ENCODE data around the gene NCKAP5L.
"Not testable (repeated sequence)": the region's sequence is repeated elsewhere in the genome, so short reads cannot be mapped to it uniquely, and the experiment has no call there.

Gene NCKAP5L

DNA sequence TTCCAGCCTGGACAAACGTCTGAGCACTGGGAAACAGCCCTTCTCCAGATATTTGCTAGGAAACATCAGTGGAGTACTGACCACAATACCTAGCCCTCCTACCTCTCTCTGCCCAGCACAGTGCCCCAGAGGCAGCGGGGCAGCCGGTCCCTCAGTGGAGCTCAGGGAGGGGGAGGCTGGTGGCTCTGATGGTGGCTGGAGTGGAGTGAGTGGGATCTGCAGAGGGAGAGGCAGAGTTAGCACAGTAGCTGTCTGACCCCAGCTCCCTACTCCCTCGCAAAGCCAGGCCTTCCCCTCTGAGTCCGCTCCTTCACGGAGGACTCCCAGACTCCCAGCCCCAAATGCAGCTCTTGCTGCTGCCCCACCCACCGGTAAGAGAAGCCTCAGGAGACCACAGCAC is 30.0 kb downstream of the NCKAP5L start:
- FAIRE-seq: no peak

DNA sequence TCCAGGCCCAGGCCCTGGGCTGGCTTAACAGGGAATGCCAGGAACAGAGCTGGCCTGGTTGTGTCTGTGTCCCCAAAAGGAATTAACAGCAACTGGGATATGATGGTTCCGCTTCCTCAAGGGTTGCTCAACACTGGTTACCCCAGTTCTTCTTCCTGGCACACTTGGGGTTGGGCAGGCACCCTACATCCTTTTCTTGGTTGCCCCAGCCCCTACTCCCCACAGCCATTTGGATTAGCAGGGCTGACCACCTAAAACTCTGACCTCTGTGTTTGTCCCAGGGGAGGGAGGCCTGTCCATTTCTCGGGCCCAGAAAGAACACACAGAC is 30.8 kb downstream of the NCKAP5L start:
- no peak for FAIRE-seq

DNA sequence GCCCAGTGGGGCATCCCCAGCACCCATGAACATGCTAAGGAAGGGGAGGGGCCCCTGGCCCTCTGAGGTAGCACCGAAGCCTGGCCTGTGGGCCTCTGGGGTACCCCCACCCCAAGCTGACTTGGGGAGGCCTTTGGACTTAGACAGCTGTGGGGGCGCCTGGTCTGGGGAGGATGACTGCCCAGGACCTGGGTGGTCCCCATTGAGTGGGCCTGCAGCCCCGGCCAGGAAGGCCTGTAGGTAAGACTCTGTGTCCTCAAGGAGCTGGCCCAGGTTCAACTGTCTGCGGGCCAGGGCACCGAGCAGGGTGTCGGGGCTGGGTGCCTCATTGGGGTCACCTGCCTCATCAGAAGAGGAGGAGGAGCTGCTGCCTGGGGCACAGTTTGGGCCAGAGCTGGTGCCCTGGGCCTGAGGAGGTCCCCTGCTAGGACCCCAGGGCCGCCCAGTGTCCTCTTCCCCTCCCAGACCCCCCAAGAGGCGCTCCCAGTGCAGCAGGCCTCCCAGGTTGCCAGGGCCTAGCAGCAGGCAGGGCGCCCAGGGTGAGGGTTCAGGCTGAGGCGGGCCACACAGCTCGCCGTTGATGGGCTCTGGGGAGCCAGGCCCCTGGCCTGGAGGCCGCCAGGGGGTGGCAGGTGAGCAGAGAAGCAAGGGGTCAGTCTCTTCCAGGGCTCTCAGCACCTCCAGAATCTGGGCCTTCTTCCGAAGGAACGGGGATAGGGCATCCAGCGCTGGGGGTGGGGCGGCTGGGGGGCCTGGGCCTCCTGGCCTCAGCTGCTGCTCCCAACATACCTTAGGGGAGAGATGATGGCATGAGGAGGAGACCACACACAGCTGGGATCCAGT is 31.4 kb downstream of the NCKAP5L start:
- FAIRE-seq: no peak

DNA sequence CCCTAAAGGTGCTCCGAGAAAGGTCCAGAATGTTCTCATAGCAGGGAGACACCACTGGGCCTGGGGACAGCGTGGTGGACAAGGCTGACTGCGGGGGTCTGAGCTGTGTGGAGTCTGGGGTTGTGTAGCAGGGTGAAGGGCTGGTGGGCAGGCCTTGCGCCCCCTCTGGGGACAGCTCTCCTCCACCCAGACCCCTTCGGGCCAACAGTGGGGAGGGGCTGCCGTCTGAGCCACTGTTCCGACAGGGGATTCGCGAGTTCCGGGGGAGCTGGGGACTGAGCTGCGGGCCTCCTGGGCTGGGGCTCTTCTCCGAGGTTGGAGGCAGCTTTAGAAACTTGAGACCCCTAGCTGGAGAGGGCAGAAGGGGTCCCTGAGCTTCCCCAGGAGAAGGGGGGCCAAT is 32.1 kb downstream of the NCKAP5L start:
- FAIRE-seq: no peak

DNA sequence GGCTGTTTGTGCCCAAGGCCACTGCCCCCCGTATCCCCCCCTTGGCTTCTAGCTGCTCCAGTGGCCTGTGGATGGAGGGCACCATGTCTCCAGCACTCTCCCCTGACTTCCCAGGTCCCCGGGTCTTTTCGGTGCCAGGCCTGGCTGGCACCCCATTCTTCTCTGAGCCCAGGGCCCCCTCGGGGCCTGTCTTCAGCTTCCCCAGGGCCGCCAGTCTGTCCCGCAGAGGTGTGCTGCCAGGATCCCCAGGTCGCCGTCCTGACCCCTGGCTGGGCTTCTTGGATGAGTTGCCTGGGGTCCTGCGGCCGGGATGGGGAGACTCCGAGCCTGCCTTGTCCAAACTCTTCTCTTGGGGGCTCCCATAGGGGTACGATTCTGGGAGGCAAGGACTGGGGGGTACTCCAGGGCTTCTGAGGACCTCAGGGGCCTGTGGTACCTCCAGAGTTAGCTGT is 32.5 kb downstream of the NCKAP5L start:
- FAIRE-seq: no peak

DNA sequence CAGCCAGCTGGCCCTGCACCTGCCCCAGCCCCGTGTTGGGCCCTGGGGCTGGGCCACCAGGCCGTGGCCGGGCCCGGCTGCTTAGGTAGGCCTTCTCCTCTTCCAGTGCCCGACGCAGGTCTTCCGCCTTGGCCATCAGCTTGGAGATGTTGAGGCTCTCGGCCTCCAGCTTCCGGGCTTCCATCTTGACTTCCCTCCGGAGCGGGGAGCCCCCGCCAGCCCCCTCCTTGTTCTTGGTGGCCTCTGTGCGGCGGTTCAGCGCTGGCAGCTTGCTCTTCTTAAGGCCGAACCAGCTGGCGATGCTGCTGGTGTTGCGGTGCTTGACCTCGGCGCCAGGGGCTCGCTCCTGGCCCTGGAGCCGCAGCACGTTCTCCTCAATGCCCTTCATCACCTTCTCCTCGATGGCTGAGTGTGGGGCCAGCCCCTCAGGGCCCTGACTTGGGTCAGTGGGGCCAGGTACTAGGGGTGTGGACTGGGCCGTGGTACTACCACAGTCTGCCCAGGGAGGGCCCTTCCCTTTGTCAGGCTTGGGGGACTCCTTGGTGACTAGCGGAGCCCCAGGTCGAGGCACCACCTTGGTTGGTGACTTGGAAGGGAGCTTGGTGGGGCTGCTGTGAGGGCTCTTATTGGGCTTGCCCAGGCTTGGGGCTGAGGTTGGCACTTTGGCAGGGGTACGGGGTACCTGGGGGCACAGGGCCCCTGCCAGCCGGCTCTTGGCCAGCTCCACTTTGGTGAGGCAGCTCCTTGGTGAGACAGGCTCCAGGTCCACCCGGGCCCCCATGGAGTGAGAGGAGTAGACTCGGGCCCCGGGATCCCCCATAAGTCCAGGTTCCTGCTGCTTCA is 33.2 kb downstream of the NCKAP5L start:
- FAIRE-seq: no peak

DNA sequence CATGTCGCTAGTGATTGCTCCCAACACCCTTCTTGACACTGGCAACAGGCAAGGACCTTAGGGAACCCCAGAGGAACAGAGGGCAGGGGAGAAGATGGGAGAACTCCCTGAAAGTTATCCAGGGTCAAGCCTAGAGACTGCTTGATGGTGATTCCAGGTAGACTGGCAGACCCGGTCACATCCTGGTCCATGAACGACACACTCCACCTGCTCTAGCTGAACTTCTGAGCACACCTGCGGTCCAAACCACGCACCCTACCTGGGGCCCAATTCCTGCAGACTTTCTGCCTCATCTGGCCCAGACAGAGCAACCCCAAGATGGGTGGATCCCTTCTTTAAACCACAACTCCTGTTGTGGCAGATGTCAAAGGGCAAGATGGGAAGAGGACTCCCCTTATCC is 34.2 kb downstream of the NCKAP5L start:
- no peak for FAIRE-seq

DNA sequence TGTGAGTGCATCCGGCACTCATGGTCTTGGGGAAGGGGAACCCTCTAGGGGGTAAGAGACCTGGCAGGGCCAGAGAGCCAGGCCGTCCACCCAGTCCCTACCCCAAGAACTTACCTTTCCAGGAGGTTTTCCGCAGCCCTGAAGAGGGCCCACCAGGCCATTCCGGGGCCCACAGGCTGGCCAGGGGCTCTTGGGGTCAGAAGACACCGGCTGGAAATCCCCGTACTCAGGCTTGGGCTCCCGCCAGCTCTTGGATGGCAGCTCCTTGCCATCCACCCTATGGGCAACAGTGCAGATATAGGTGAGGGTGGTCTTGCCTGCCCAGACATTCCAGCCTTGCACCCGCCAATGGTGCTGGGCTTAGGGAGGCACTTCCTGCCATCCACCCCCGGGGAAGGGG is 34.6 kb downstream of the NCKAP5L start:
- FAIRE-seq: no peak

DNA sequence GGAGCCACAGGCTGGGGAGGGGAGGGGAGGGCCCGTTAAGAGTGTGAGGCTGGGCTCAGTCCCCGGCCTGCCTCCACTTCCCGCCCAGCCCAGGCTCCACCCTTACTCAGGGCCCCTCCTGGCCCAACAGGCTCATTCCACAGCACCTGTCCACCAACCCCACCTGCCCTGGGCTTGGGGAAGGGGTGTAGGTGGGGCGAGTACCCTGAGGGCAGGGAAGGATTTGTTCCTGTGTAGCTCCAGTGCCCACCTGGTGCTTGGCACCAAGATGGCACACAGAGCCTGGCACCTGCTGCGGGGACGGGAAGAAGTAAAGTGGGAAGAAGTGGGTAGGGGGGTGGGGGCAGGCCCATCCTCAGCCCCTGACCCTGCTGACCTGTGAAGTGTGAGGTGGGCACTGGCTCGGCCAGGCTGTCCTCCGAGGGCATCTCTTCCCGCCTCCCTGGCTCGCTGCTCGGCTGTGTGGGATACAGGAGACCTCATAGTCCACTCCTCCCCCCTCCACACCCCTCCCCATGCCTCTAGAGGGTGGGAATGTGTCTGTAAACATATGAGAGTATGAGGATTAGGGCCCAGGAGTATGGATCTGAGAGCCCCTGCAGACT is 35.1 kb downstream of the NCKAP5L start:
- no peak for FAIRE-seq

DNA sequence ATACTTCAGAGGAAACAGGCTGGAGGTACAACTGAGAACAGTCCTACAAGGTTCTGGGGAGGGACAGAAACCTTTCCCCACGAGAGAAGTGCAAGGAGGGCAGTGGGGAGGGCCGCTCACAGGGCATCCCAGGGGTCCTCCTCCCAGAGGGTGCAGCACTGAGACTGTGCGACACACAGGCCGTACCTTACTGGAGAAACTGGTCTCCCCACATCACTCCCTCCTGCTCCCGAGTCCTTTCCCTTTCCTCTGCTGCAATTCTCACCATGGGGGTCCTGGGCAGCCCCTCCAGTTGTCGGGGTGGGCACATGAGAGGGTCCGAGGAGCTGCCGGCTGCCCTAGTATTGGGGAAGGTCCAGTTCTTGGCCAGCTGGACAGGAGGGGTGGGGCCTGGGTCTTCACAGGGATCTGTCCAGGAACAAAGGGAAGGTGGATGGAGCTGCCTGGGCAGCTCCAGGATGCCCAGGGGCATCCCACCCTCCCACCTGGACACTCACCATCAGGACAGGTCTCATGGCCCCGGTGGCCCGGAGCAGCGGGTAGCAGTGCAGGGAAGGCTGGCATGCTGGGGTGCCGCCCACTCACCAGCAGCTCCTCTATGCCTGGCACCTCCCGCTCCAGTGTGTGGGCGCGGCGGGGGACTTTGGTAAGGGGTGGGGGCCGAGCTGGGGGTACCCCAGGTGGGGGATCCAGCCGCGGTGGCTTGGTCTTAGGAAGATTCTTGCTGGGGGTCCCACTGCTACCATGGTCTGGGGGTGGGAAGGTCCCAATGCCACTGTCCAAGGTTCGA is 35.8 kb downstream of the NCKAP5L start:
- FAIRE-seq: no peak

DNA sequence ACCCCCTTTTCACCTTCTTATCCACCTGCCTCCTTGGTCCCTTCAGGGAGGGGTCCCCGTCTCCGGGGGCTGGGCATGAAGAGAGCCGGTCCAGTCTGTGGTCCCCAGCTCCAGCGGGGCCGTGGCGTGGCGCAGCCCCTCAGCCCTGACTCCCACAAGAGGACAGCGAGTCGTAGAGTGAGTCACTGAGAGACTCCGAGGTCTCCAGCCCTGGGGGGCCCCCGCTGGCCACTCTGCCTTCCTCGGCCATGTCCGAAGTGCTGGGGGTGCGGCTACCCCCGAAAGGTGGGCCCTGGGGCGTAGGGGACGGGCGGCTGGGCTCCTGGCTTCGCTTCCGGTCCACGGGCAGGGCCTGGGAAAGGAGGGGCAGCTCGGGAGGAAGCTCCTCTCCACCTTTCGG is 36.5 kb downstream of the NCKAP5L start:
- no peak for FAIRE-seq

DNA sequence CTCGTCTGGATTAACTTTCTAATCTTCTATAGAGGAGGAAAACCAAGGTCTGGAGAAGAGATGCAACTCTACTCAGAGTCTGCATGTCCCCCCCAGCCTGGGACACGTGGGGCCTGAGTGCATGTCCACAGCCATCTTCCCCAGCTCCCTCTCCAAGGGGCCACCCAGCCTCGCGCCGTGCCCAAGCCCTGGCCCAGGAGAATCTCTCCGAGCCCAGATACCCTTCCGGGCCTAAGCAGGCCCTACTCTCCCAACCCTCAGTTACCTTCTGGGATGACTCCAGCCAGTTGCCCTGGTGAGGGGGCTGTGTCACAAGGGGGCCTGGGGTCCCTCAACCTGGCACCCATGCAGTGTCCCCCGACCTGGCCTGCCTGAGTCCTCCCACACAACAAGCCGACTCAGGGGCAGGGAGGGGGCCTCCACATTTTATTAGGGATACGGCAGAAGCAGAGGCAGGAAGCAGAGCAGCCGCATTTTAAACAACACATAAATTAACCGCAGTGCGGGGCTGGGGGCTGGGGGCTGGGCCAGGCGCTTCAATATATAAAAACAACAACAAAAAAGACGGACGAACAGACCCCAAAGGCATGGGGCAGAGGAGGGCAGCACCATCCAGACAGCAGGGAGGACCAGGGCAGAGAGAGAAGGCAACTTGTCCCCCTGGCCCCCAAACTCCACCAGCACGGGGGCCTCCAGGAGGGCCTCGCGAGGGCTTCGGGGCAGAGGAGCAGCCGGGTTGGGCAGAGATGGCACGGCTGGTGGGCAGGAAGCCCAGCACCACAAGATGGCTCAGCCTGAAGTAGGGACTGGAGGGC is 37.3 kb downstream of the NCKAP5L start:
- no peak for FAIRE-seq

DNA sequence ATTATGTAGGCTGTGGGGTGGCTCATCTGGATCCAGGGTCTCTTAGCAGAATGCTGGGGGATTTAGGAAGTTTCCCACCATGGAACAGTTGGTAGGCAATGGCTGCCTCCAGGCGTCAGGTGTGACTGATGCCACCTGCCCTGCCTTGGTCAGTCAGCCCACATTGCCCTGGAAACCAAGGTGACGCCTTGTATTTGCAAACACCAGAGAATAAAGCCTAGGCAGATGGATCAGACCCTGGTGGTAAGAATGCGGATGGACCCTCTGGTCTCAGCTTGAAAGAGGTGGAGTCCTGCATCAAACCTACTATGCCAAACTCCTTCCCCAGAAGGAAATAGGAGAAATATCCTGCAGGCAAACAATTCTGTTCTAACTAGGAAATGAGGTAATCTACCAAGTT is 38.2 kb downstream of the NCKAP5L start:
- FAIRE-seq: no peak

DNA sequence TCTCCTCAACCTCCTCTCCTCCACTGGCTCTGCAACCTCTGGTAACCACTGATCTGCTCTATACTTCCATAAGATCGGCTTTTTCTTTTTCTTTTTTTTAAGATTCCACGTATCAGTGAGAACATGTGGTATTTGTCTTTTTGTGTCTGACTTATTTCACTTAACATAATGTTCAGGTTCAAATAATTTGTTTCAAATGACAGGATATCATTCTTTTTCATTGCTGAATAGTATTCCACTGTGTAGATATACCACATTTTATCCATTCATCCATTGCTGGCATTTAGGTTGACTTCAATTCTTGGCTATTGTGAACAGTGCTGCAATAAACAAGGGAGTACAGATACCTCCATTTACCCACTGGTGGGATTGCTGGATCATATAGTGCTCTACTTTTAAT is 40.5 kb downstream of the NCKAP5L start:
- no peak for FAIRE-seq

DNA sequence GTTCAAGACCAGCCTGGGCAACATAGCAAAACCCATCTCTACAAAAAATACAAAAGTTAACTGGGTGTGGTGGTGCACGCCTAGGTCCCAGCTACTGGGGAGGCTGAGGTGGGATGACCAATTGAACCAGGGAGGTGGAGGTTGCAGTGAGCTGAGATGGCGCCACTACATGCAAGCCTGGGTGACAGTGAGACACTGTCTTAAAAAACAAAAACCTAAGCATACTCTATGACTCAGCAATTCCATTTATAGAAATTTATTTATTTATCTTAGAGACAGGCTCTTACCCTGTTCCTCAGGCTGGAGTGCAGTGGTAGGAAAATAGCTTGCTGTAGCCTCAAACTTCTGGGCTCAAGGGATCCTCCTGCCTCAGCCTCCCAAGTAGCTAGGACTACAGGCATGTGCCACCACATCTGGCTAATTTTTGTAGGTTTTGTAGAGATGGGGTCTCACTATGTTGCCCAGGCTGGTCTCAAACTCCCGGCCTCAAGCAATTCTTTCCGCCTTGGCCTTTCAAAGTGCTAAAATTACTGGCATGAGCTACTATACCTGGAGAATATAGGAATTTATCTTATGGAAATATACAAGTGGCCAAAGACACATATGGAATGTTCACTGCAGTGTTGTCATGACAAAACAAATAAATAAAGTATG is 43.3 kb downstream of the NCKAP5L start:
- no peak for FAIRE-seq

DNA sequence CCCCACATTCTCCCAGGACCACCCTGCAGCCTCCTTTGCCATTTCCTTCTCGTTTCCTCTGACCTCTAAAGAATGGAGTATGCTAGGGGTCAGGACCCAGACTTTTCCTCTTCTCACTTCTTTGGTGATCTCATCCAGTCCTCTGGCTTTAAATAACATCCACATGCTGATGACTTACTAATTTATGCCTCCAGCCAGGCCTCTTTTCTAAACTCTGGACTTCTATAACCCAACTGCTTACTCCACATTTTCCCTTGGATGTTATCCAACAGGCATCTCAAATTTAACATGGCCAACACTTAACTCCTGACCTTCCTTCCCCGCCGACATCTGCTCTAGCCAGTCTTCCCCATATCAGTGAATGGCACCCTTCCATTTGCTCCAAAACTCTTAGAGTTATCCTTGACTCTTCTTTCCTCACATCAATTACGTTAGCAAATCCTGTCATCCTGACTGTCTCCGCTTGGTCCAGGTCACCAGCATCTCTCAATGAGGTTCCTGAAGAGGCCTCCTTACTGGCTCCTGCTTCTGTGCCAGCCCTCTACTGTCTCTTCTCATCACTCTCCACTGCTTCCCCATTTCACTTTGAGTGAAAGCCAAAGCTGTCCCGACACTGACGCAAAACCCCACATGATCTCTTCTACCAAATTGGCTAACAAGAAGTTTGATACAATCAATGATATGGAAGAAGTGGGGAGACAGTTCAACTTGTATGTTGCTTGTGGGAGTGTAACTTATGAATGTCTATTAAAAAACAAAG is 44.1 kb downstream of the NCKAP5L start:
- no peak for FAIRE-seq

DNA sequence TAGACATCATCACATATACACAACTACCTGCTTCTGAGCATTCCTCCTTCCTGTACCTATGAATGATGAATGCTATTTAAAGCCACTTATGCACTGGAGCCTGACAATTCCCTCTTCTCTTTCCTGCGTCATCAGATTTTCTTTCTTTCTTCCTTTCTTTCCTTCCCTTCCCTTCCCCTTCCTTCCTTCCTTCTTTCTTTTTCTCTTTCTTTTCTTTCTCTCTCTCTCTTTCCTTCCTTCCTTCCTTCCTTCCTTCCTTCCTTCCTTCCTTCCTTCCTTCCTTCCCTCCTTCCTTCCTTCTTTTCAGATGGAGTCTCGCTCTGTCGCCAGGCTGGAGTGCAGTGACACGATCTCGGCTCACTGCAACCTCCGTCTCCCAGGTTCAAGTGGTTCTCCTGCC is 47.3 kb downstream of the NCKAP5L start:
- not testable (repeated sequence) for FAIRE-seq

DNA sequence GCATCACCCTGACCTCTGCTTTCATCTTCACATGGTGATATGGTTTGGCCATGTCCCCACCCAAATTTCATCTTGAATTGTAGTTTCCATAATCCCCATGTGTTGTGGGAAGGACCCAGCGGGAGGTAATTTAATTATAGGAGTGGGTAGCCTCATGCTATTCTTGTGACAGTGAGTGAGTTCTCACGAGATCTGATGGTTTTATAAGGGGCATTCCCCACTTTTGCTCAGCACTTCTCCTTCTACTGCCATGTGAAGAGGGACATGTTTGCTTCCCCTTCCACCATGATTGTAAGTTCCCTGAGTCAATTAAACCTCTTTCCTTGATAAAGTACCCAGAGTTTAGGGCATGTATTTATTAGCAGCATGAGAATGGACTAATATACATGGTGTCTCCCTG is 48.6 kb downstream of the NCKAP5L start:
- no peak for FAIRE-seq

DNA sequence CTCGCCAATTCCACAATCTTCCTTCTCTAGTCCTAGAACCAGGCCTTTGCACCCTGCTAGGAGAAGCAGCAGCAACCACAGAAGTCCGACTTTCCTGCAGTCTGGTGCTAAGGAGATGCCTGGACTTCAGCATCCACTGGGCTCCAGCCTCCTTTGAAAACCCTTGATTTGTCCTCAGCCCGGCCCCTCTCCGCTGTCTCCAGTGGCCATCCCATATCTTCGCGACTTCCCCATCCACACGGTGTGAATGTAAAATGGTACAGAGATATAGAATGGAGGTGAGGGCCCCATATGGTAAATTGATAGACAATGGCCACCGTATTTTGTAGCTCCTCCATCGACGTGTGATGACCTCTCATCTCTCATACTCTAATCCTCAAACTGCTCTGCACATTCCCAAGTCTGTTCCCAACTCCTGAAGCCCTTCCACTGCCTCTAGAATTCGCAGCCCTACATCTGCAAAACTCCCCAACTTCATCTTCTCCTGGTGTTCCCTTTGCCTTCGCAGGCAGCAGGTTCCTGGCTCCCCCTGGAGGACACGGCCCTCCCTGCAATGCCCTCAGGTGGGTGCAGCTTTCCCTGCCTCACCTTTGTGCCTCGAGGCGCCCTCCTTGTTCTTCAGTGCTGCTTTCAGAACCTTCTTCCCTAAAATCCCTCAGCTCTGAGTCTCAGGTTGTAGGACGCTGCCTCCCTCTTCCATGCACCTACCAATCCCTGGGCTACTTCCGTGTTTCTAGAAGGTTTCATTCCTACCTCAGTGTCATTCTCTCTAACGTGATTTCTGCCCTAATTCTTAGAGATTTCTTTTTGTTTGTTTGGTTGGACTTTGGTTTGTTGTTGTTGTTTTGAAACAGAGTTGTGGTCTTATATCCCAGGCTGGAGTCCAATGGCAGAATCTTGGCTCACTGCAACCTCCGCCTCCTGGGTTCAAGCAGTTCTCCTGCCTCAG is 50.1 kb downstream of the NCKAP5L start:
- no peak for FAIRE-seq
